ENCODE measurements around the gene USP49.

DNA sequence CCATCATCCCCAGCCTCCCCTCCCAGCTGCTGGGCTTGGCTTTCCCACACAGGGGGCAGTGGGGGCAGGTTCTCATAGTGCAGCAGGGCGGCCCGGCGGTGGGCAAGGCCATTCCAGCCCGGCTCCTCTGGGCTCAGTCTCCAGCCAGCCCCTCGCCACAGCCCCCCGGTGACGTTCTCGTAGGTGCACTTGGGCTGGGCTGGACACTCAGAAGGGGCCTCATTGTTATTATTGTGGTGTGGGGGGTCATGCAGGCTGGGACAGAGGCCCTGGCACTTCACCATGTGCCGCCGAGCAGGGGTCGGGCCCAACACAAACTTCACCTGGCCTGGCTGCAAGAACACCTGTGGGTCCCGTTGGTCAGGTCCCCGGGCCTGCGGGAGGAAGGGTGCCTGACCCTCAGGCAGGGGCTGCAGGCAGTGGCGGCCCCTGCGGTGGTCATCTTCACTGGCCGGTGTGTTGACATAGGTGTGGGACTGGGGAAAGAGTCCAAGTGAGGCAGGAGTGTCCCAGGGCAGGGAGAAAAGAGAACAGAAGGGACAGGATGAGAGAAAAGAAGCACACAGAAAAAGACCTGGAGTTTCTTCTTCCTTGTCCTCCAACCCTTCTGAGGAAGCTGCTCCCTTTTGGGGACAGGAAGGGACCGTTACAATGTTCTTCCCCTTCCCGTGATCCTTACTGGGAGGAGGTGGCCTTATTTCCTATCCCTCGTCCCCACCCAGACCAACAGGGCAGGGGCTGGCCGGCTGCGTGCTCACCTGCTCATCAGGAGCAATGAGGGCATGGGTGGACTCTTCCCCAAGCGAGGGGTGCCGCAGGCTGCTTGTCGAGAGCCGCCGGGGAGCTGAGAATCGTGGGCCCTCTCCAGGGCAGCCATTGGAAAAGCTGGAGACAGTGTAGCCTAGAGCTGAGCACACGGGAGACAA, 123.9 kb downstream of the USP49 start:
- TF ChIP-seq, protein P1, sequence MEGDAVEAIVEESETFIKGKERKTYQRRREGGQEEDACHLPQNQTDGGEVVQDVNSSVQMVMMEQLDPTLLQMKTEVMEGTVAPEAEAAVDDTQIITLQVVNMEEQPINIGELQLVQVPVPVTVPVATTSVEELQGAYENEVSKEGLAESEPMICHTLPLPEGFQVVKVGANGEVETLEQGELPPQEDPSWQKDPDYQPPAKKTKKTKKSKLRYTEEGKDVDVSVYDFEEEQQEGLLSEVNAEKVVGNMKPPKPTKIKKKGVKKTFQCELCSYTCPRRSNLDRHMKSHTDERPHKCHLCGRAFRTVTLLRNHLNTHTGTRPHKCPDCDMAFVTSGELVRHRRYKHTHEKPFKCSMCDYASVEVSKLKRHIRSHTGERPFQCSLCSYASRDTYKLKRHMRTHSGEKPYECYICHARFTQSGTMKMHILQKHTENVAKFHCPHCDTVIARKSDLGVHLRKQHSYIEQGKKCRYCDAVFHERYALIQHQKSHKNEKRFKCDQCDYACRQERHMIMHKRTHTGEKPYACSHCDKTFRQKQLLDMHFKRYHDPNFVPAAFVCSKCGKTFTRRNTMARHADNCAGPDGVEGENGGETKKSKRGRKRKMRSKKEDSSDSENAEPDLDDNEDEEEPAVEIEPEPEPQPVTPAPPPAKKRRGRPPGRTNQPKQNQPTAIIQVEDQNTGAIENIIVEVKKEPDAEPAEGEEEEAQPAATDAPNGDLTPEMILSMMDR (conservative IDR thresholded peaks at IDR 0.05; ENCODE audit: low read depth, low read length): no peak
- TF ChIP-seq MAFK (IDR thresholded peaks at IDR 0.05; ENCODE audit: low read depth, low read length) (no peak), RAD21 (IDR thresholded peaks at IDR 0.05; ENCODE audit: low read length) (no peak), BHLHE40 (IDR thresholded peaks at IDR 0.05; ENCODE audit: low read depth, low read length) (no peak), POLR2A (IDR thresholded peaks at IDR 0.05; ENCODE audit: low read depth, low read length) (no peak), MAZ (IDR thresholded peaks at IDR 0.05; ENCODE audit: borderline replicate concordance, low read depth, low read length) (no peak), RCOR1 (IDR thresholded peaks at IDR 0.05; ENCODE audit: insufficient replicate concordance, low read length) (no peak), CEBPB (IDR thresholded peaks at IDR 0.05; ENCODE audit: low read depth, low read length) (no peak), CHD1 (IDR thresholded peaks at IDR 0.05; ENCODE audit: low read depth, low read length) (no peak)

Measured in IMR-90 (cell line).